MCF 10A (cell line): ENCODE data around the gene TRIM14. TPM values are rescaled to one million over a fixed set of nuclear protein-coding genes. Genes with fewer than 3 reads are reported as not detected.

Experiments
- BruUV-seq: library from RNA; stranded (reverse); fragments of 400-500 nt; replicated peaks from 2 replicates; lab custom pipeline; 2021; lab: Mats Ljungman, UMichigan
- CTCF ChIA-PET: fragments of 300-600 bp; sonication (Branson Sonifier 250); formaldehyde crosslinking; extraction: SDS; loops from one replicate; lab custom pipeline; 2021; ENCODE audit warnings: antibody characterized with exemption, inconsistent platforms; lab: Yijun Ruan, JAX
- POLR2A ChIA-PET: fragments of 300-600, 350-650 bp; sonication (Branson Sonifier 250); formaldehyde crosslinking; extraction: SDS; loops from one replicate; lab custom pipeline; 2020; ENCODE audit warnings: antibody characterized with exemption, inconsistent platforms; lab: Yijun Ruan, JAX
- DNase-seq: peaks from one replicate; pipeline ENCODE4 v3.0.0-alpha.2; 2018; ENCODE audit not compliant: unreplicated experiment
- H3K27ac Mint-ChIP-seq: one replicate; pipeline ENCODE4 v1.8.0; 2022; ENCODE audit warnings: mild to moderate bottlenecking, low read depth, mixed read lengths; ENCODE audit not compliant: unreplicated experiment
- H3K27me3 Mint-ChIP-seq: one replicate; pipeline ENCODE4 v1.8.0; 2022; ENCODE audit warnings: mixed read lengths; ENCODE audit not compliant: insufficient read depth, unreplicated experiment
- H3K36me3 Mint-ChIP-seq: one replicate; pipeline ENCODE4 v1.8.0; 2022; ENCODE audit warnings: mild to moderate bottlenecking, moderate library complexity, mixed read lengths; ENCODE audit not compliant: insufficient read depth, unreplicated experiment
- H3K4me1 Mint-ChIP-seq: one replicate; pipeline ENCODE4 v1.8.0; 2022; ENCODE audit warnings: mixed read lengths; ENCODE audit not compliant: insufficient read depth, unreplicated experiment
- H3K4me3 Mint-ChIP-seq: one replicate; pipeline ENCODE4 v1.8.0; 2022; ENCODE audit warnings: mild to moderate bottlenecking, moderate library complexity, mixed read lengths; ENCODE audit not compliant: unreplicated experiment
- H3K9me3 Mint-ChIP-seq: one replicate; pipeline ENCODE4 v1.8.0; 2022; ENCODE audit warnings: mixed read lengths; ENCODE audit not compliant: unreplicated experiment
- CTCF ChIP-seq: fragments of 200-600 bp; IDR thresholded peaks from one replicate; pipeline ENCODE4 v1.8.0; 2022; ENCODE audit warnings: antibody characterized with exemption, mild to moderate bottlenecking; ENCODE audit not compliant: unreplicated experiment
- intact Hi-C: fragments of 100-400 bp; cut with micrococcal nuclease; formaldehyde crosslinking; loops from 2 replicates; pipeline ENCODE4 v1.14.1; 2022
- total RNA-seq: library from RNA; stranded (reverse); gene quantifications from 2 replicates; pipeline ENCODE4 v1.2.3, GENCODE V29; 2022

The TRIM14 gene
- total RNA-seq, 1 experiment from 2014 or later: 17.9 TPM

DNA sequence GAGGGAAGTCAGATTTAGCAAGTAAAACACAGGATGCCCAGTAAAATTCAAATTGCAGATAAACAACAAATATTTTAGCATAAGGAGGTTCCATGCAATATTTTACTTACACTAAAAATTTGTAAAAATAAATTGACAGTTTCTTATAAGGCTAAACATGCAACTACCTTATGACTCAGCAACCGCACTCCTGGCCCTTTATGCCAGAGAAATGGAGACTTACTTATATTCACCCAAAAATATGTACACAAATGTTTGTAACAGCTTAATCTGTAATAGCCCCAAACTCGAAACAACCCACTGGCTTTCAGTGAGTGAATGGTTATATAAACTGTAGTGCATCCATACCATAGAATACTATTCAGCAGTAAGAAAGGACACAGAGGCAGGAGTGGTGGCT is 28.6 kb upstream of the TRIM14 start:
- Mint-ChIP-seq H3K4me1 (peaks cover 32% of the 10 kb centered on the region), H3K36me3 (no peaks in the 10 kb centered on the region), H3K27ac (no peak overlapping the region), H3K9me3 (no peaks in the 10 kb centered on the region), H3K27me3 (no peaks in the 10 kb centered on the region), H3K4me3 (no peak overlapping the region)
- DNase-seq: peak; percentile 15
- BruUV-seq: no TSS peak
- POLR2A ChIA-PET: interaction anchor here (1.9 to 2.4 kb wide), 2 partner anchors 26 to 108 kb away, joined by 8 to 9 read pairs; partner anchors contain the start of gene TBC1D2
- CTCF ChIA-PET: interaction anchor here (1.0 kb wide), 2 partner anchors 26 to 109 kb away, joined by 3 to 4 read pairs; no protein-coding TSS in a partner anchor
- intact Hi-C loops: loop anchor here (10.0 kb wide), 1 partner anchor 47 kb away; the partner anchor contains the start of gene CORO2A
- no peak for TF ChIP-seq CTCF

DNA sequence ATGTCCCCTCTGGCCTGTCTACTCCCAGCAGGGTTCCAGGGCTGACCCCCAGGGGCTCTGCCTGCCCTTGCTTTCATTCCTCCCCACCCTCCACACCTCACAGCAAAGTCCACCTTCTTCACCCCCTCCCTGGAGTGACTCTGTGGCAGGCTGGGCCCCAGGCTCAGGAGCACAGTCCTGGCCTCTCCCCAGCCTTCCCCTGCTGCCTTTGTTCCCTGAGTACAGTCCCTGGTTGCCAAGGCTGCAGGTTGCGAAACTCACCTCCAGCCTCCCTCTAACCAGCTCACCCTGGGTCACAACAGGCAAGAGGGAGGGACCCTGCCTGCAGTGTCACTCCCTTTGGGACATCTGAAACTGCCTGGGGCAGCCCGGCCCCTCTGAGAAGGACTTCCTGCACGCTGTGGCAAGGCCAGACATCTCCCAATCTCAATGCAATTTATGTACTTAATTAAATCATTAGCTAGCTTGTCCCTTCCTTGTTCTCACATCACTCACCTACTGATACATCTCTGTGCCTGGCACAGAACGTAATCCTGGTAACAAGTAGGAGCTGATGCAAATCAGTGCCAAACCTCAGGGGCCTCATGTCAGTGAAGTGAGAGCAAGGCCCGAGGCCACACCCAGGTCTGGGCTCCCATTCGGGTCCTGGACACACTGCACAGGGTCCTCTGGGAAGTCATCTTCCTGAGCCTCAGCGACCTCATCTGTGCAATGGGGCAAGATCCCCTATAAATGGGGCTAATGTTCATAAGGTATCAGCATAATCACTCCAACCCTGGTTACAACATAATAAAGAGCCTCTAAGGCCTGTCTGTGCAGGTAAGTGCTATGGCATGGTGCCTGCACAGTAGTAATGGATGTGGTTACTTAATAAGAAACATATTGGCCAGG is 27.3 kb upstream of the TRIM14 start:
- CTCF ChIA-PET: interaction anchor here (0.5 to 1.0 kb wide), 3 partner anchors 16 to 52 kb away, joined by 3 to 5 read pairs (median 3); no protein-coding TSS in a partner anchor
- H3K9me3 Mint-ChIP-seq: no peaks in the 10 kb centered on the region
- DNase-seq: peak; percentile 92
- H3K27me3 Mint-ChIP-seq: no peaks in the 10 kb centered on the region
- no peak for TF ChIP-seq CTCF
- H3K27ac Mint-ChIP-seq: peak overlapping the region; percentile 98
- intact Hi-C loops: loop anchor here (10.0 kb wide), 1 partner anchor 48 kb away; the partner anchor contains the start of gene CORO2A
- H3K4me3 Mint-ChIP-seq: peak overlapping the region; percentile 8
- POLR2A ChIA-PET: interaction anchor here (0.5 to 2.4 kb wide), 13 partner anchors 11 to 224 kb away, joined by 3 to 12 read pairs (median 4); partner anchors contain the start of genes CORO2A, TBC1D2, TRIM14 and TRMO
- no peaks in the 10 kb centered on the region for H3K36me3 Mint-ChIP-seq
- BruUV-seq: no TSS peak
- peaks cover 38% of the 10 kb centered on the region for H3K4me1 Mint-ChIP-seq

DNA sequence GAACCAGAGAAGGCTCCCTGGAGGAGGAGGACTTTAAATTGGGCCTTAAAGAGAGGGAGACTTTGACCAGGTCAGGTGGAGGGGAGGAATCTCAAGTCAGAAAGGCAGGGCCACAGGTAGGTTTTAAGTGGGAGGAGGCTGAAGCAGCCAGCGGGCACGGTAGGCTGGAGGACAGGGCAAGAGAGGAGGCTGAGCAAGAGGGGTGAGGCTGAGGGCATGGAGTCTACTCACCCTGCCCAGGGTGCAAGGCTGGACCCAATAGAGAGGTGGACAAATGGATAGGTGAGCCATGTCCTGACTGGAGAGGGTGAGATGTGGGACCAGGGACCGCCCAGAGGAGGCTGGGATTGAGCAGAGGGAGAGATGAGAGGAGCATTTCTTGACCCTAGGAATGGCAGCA is 25.6 kb upstream of the TRIM14 start:
- POLR2A ChIA-PET: interaction anchor here (4.5 kb wide), 1 partner anchor 23 kb away, joined by 21 read pairs; no protein-coding TSS in a partner anchor
- H3K36me3 Mint-ChIP-seq: no peaks in the 10 kb centered on the region
- CTCF ChIA-PET: interaction anchor here (0.7 to 2.2 kb wide), 2 partner anchors 33 to 120 kb away, joined by 4 read pairs; no protein-coding TSS in a partner anchor

More for the DNA sequence above, 25.6 kb upstream of the TRIM14 start:
- no peak for DNase-seq
- no TSS peak for BruUV-seq
- Mint-ChIP-seq H3K27ac (peak overlapping the region; percentile 71), H3K4me3 (peak overlapping the region; percentile 45), H3K9me3 (no peaks in the 10 kb centered on the region), H3K27me3 (no peaks in the 10 kb centered on the region), H3K4me1 (peaks cover 38% of the 10 kb centered on the region)
- intact Hi-C loops: loop anchor here (10.0 kb wide), 1 partner anchor 50 kb away; the partner anchor contains the start of gene CORO2A
- TF ChIP-seq CTCF: no peak
